ENCODE results near the gene CAMSAP2.

- TF ChIP-seq, protein P1, sequence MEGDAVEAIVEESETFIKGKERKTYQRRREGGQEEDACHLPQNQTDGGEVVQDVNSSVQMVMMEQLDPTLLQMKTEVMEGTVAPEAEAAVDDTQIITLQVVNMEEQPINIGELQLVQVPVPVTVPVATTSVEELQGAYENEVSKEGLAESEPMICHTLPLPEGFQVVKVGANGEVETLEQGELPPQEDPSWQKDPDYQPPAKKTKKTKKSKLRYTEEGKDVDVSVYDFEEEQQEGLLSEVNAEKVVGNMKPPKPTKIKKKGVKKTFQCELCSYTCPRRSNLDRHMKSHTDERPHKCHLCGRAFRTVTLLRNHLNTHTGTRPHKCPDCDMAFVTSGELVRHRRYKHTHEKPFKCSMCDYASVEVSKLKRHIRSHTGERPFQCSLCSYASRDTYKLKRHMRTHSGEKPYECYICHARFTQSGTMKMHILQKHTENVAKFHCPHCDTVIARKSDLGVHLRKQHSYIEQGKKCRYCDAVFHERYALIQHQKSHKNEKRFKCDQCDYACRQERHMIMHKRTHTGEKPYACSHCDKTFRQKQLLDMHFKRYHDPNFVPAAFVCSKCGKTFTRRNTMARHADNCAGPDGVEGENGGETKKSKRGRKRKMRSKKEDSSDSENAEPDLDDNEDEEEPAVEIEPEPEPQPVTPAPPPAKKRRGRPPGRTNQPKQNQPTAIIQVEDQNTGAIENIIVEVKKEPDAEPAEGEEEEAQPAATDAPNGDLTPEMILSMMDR (conservative IDR thresholded peaks at IDR 0.05; ENCODE audit: low read length) = no peak
- no peak for TF ChIP-seq EZH2phosphoT487 (IDR thresholded peaks at IDR 0.05; ENCODE audit: borderline replicate concordance)
Observed at GRCh38 chr1:200731654-200732332, 6.9 kb upstream of the CAMSAP2 start.

All from Loucy (cell line).